Activated CD8-positive, alpha-beta memory T cell treated with anti-CD3 and anti-CD28 coated beads, Interleukin-2, amount 10 ng/mL, durations not matched to agents 7 days and 5 days (primary cell): ENCODE results near the gene PHLDB2. TPM values are rescaled to one million over a fixed set of nuclear protein-coding genes. Genes with fewer than 3 reads are reported as not detected.

Source experiments
- ATAC-seq: fragments of 150-1000 bp; cut with Tn5 transposase; one replicate; pipeline ENCODE4 v1.10.0; 2021; ENCODE audit warnings: moderate library complexity
- CTCF ChIA-PET: fragments of 350-600 bp; sonication (Branson Sonifier 250); formaldehyde crosslinking; loops from one replicate; lab custom pipeline; 2021; ENCODE audit warnings: antibody characterized with exemption; lab: Charles Lee
- DNase-seq: peaks from one replicate; pipeline ENCODE4 v3.0.0-alpha.2; 2020
- H3K27ac Mint-ChIP-seq: one replicate; pipeline ENCODE4 v1.8.0; 2021; ENCODE audit warnings: mild to moderate bottlenecking, mixed read lengths
- H3K27me3 Mint-ChIP-seq: one replicate; pipeline ENCODE4 v1.8.0; 2021; ENCODE audit warnings: mixed read lengths
- H3K36me3 Mint-ChIP-seq: one replicate; pipeline ENCODE4 v1.8.0; 2021; ENCODE audit warnings: mild to moderate bottlenecking, mixed read lengths
- H3K4me1 Mint-ChIP-seq: one replicate; pipeline ENCODE4 v1.8.0; 2021; ENCODE audit warnings: mixed read lengths
- H3K4me3 Mint-ChIP-seq: one replicate; pipeline ENCODE4 v1.8.0; 2021; ENCODE audit warnings: mild to moderate bottlenecking, moderate library complexity, mixed read lengths
- H3K9me3 Mint-ChIP-seq: one replicate; pipeline ENCODE4 v1.8.0; 2022; ENCODE audit warnings: low read depth, mixed read lengths
- total RNA-seq, 2 experiments: library from RNA; stranded (reverse); gene quantifications; one replicate each; pipeline ENCODE4 v1.2.3, GENCODE V29; 2021

The PHLDB2 gene
- total RNA-seq, 2 experiments from 2014 or later: 4.4 to 4.8 TPM

GRCh38 chr3:111874177-111874820 is 15.2 kb downstream of the PHLDB2 start:
- Mint-ChIP-seq H3K27ac (no peak overlapping the region), H3K4me3 (no peak overlapping the region), H3K36me3 (no peaks in the 10 kb centered on the region), H3K27me3 (no peaks in the 10 kb centered on the region), H3K9me3 (no peaks in the 10 kb centered on the region), H3K4me1 (no peaks in the 10 kb centered on the region)
- CTCF ChIA-PET: no interaction called here
- DNase-seq: no peak
- ATAC-seq: no peak

- no peaks in the 10 kb centered on the region for H3K27me3 Mint-ChIP-seq
- peaks cover 3% of the 10 kb centered on the region for H3K9me3 Mint-ChIP-seq
- no peak for ATAC-seq
- CTCF ChIA-PET: interaction anchor here (1.8 kb wide), 1 partner anchor 21 kb away, joined by 5 read pairs; no protein-coding TSS in a partner anchor
- H3K4me3 Mint-ChIP-seq: no peak overlapping the region
- H3K36me3 Mint-ChIP-seq: peaks cover 1% of the 10 kb centered on the region
- H3K27ac Mint-ChIP-seq: no peak overlapping the region
- peaks cover 11% of the 10 kb centered on the region for H3K4me1 Mint-ChIP-seq
- DNase-seq: no peak
Observed at GRCh38 chr3:111881480-111881879, 22.4 kb downstream of the PHLDB2 start.

- Mint-ChIP-seq H3K36me3 (peaks cover 1% of the 10 kb centered on the region), H3K9me3 (peaks cover 3% of the 10 kb centered on the region), H3K4me3 (no peak overlapping the region), H3K27me3 (no peaks in the 10 kb centered on the region), H3K4me1 (peaks cover 11% of the 10 kb centered on the region), H3K27ac (no peak overlapping the region)
- DNase-seq (no peak), ATAC-seq (no peak)
- CTCF ChIA-PET: interaction anchor here (1.8 kb wide), 1 partner anchor 22 kb away, joined by 5 read pairs; no protein-coding TSS in a partner anchor
Observed at GRCh38 chr3:111882194-111882593, 23.1 kb downstream of the PHLDB2 start.

GRCh38 chr3:111882799-111883198 is 23.7 kb downstream of the PHLDB2 start:
- H3K27me3 Mint-ChIP-seq: no peaks in the 10 kb centered on the region
- DNase-seq (no peak), ATAC-seq (peak; percentile 39)
- H3K36me3 Mint-ChIP-seq: peaks cover 1% of the 10 kb centered on the region
- CTCF ChIA-PET: interaction anchor here (1.1 kb wide), 1 partner anchor 23 kb away, joined by 3 read pairs; no protein-coding TSS in a partner anchor
- peaks cover 3% of the 10 kb centered on the region for H3K9me3 Mint-ChIP-seq
- H3K27ac Mint-ChIP-seq: no peak overlapping the region
- peaks cover 11% of the 10 kb centered on the region for H3K4me1 Mint-ChIP-seq
- no peak overlapping the region for H3K4me3 Mint-ChIP-seq

GRCh38 chr3:111884411-111885018 is 25.4 kb downstream of the PHLDB2 start:
- ATAC-seq: no peak
- no peaks in the 10 kb centered on the region for H3K27me3 Mint-ChIP-seq
- no peak overlapping the region for H3K4me3 Mint-ChIP-seq
- CTCF ChIA-PET: no interaction called here
- H3K9me3 Mint-ChIP-seq: peaks cover 3% of the 10 kb centered on the region
- H3K27ac Mint-ChIP-seq: no peak overlapping the region
- peaks cover 11% of the 10 kb centered on the region for H3K4me1 Mint-ChIP-seq
- peaks cover 3% of the 10 kb centered on the region for H3K36me3 Mint-ChIP-seq
- DNase-seq: no peak

GRCh38 chr3:111885578-111885977 is 26.5 kb downstream of the PHLDB2 start:
- Mint-ChIP-seq H3K4me1 (peaks cover 11% of the 10 kb centered on the region), H3K27ac (no peak overlapping the region), H3K9me3 (peaks cover 3% of the 10 kb centered on the region), H3K27me3 (no peaks in the 10 kb centered on the region), H3K36me3 (peaks cover 7% of the 10 kb centered on the region), H3K4me3 (no peak overlapping the region)
- DNase-seq (no peak), ATAC-seq (no peak)
- CTCF ChIA-PET: no interaction called here

GRCh38 chr3:111890051-111890580 is 31.1 kb downstream of the PHLDB2 start:
- DNase-seq: no peak
- H3K4me3 Mint-ChIP-seq: no peak overlapping the region
- H3K27me3 Mint-ChIP-seq: no peaks in the 10 kb centered on the region
- no peaks in the 10 kb centered on the region for H3K4me1 Mint-ChIP-seq
- CTCF ChIA-PET: no interaction called here
- ATAC-seq: no peak
- H3K36me3 Mint-ChIP-seq: peaks cover 6% of the 10 kb centered on the region
- no peak overlapping the region for H3K27ac Mint-ChIP-seq
- H3K9me3 Mint-ChIP-seq: no peaks in the 10 kb centered on the region

GRCh38 chr3:111892070-111892469 is 33.0 kb downstream of the PHLDB2 start:
- H3K36me3 Mint-ChIP-seq: peaks cover 6% of the 10 kb centered on the region
- ATAC-seq (no peak), DNase-seq (no peak)
- CTCF ChIA-PET: no interaction called here
- no peaks in the 10 kb centered on the region for H3K27me3 Mint-ChIP-seq
- H3K27ac Mint-ChIP-seq: no peak overlapping the region
- H3K9me3 Mint-ChIP-seq: no peaks in the 10 kb centered on the region
- no peak overlapping the region for H3K4me3 Mint-ChIP-seq
- no peaks in the 10 kb centered on the region for H3K4me1 Mint-ChIP-seq

GRCh38 chr3:111895071-111895470 is 36.0 kb downstream of the PHLDB2 start:
- H3K4me3 Mint-ChIP-seq: no peak overlapping the region
- CTCF ChIA-PET: interaction anchor here (3.7 kb wide), 1 partner anchor 73 kb away, joined by 12 read pairs; no protein-coding TSS in a partner anchor
- peaks cover 5% of the 10 kb centered on the region for H3K4me1 Mint-ChIP-seq
- DNase-seq (no peak), ATAC-seq (no peak)
- no peaks in the 10 kb centered on the region for H3K9me3 Mint-ChIP-seq
- H3K27ac Mint-ChIP-seq: no peak overlapping the region
- no peaks in the 10 kb centered on the region for H3K27me3 Mint-ChIP-seq
- peaks cover 5% of the 10 kb centered on the region for H3K36me3 Mint-ChIP-seq

GRCh38 chr3:111899966-111900365 is 40.9 kb downstream of the PHLDB2 start:
- Mint-ChIP-seq H3K4me3 (no peak overlapping the region), H3K4me1 (peaks cover 15% of the 10 kb centered on the region), H3K27ac (peak overlapping the region; percentile 8), H3K27me3 (no peaks in the 10 kb centered on the region), H3K36me3 (peaks cover 5% of the 10 kb centered on the region), H3K9me3 (no peaks in the 10 kb centered on the region)
- no peak for DNase-seq
- no peak for ATAC-seq
- CTCF ChIA-PET: no interaction called here

GRCh38 chr3:111901637-111902036 is 42.6 kb downstream of the PHLDB2 start:
- peaks cover 15% of the 10 kb centered on the region for H3K4me1 Mint-ChIP-seq
- no peaks in the 10 kb centered on the region for H3K27me3 Mint-ChIP-seq
- ATAC-seq (no peak), DNase-seq (no peak)
- H3K4me3 Mint-ChIP-seq: no peak overlapping the region
- no peaks in the 10 kb centered on the region for H3K9me3 Mint-ChIP-seq
- no peak overlapping the region for H3K27ac Mint-ChIP-seq
- CTCF ChIA-PET: no interaction called here
- peaks cover 5% of the 10 kb centered on the region for H3K36me3 Mint-ChIP-seq

- H3K4me3 Mint-ChIP-seq: no peak overlapping the region
- no peaks in the 10 kb centered on the region for H3K9me3 Mint-ChIP-seq
- DNase-seq (no peak), ATAC-seq (no peak)
- H3K27ac Mint-ChIP-seq: no peak overlapping the region
- peaks cover 5% of the 10 kb centered on the region for H3K36me3 Mint-ChIP-seq
- no peaks in the 10 kb centered on the region for H3K27me3 Mint-ChIP-seq
- peaks cover 15% of the 10 kb centered on the region for H3K4me1 Mint-ChIP-seq
- CTCF ChIA-PET: no interaction called here
Observed at GRCh38 chr3:111902534-111902933, 43.5 kb downstream of the PHLDB2 start.

- H3K4me1 Mint-ChIP-seq: peaks cover 15% of the 10 kb centered on the region
- no peak overlapping the region for H3K27ac Mint-ChIP-seq
- no peak for DNase-seq
- peaks cover 5% of the 10 kb centered on the region for H3K36me3 Mint-ChIP-seq
- CTCF ChIA-PET: no interaction called here
- H3K27me3 Mint-ChIP-seq: no peaks in the 10 kb centered on the region
- peak; percentile 65 for ATAC-seq
- no peak overlapping the region for H3K4me3 Mint-ChIP-seq
- no peaks in the 10 kb centered on the region for H3K9me3 Mint-ChIP-seq
Observed at GRCh38 chr3:111903067-111903511, 44.0 kb downstream of the PHLDB2 start.
